GM12872 (cell line): Measurements from ENCODE around the gene DGUOK.

Experiments
- CTCF ChIP-seq: IDR thresholded peaks from 3 replicates; pipeline ENCODE4 v1.5.1; 2011; ENCODE audit warnings: low read depth, mild to moderate bottlenecking, low read length, moderate library complexity; ENCODE audit not compliant: insufficient read depth

DGUOK gene

DNA sequence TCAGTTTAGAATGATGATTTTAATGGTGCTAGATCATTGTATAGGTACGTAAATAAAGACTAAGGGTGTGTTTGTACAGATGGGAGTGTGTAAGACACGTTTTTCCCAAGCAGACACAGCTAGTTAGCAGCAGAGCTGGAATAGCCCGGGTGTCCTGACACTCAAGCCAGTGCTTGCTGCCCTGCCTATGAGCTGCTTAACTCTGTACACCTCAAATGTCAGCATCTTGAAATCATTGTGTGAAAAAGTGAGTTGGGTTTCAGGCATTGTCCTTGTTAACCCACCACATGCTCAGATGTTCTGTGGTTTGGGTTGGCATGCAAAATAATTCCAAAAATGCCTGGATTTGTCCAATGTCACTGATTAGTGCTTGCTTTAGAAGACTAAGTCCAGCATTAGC, 45.0 kb downstream of the DGUOK start:
- TF ChIP-seq CTCF: no peak

DNA sequence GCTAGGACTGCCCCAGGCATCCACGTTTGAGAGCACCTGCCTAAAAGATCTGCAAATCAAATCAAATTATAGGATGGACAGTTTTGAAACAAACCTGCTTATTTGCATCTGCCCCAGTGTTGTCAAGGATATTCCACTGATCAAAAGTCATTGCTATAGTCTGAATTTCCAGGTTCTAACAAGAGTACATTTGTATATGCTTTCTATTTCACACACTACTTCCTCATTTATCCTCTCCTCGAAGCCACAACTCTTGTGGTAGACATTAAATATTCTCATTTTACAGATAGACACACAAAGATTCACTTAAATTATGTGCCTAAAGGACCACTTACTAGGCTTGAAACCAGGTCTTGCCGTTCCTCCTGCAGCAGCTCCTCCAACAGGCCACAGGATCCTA, 46.2 kb downstream of the DGUOK start:
- no peak for TF ChIP-seq CTCF

GRCh38 chr2:73975731-73976130, 49.1 kb downstream of the DGUOK start:
- no peak for TF ChIP-seq CTCF

GRCh38 chr2:73976803-73977202, 50.1 kb downstream of the DGUOK start:
- no peak for TF ChIP-seq CTCF

DNA sequence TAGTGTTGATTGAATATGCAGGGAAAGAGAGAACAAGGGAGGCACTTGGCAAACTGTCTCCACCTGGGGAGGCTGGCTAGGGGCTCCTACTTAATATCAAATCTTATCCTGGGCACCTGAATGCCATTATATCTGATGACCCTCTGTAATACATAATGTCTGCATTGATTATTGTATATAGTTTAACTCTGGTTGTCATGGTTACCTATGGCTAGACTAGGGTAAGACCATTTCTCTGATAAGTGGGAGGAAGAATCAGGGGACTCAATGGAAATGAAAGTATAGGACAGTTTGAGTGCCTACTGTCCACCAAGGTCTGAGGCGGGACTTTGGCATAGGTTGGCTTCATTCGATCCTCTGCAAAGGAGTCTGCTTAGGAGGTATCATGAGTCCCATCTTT, 50.8 kb downstream of the DGUOK start:
- TF ChIP-seq CTCF: no peak

DNA sequence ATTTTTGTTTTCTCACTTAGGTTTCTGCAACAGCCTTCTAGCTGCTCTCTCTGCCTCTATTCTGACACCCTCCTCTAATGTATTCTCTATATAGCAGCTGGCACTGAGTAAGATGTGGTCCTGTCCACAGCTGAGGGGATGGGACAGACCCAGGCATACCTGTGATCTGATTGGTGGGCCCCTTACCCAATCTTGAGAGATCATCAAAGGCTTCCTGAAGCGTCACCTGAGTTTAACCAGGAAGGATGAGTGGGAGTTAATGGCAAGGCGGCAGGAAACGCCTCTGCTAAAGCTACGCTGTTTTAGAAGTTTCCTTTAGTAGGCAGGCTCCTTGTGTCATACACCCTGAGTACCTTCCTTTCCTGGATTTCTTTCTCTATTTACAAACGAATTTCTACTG, 52.3 kb downstream of the DGUOK start:
- no peak for TF ChIP-seq CTCF

DNA sequence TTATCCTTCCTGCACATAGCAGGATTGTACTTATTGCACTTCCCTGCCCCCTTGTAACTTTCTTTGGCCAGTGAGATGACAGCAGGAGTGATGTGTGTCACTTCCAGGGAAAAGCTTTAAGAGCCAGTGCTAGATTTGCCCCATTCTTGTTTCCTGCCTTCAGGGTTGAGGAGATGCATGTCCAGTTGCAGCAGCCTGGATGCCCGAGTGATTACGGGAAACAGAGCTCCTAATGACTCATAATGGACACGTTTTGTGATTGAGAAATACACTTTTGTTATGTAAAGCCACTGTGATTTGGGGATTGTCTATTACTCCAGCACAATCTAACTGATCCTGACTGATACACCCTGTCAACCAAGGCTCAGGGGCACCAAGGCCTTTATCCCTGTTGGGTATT, 53.0 kb downstream of the DGUOK start:
- no peak for TF ChIP-seq CTCF

- TF ChIP-seq CTCF: no peak
These were observed 53.9 kb downstream of the DGUOK start for GRCh38 chr2:73980566-73980965.
